K562 (cell line): ENCODE results near the gene KLHL24. TPM values are rescaled to one million over a fixed set of nuclear protein-coding genes. Genes with fewer than 3 reads are reported as not detected.

Experiments used
- HMBOX1 ChIP-seq: sonication (generic); IDR thresholded peaks from 2 replicates; pipeline ENCODE4 v1.6.1; 2016
- PCBP1 ChIP-seq: fragments of 200-400 bp; formaldehyde crosslinking; IDR thresholded peaks from 2 replicates; pipeline ENCODE4 v1.6.1; 2018; ENCODE audit warnings: mild to moderate bottlenecking, low read depth, low read length; ENCODE audit not compliant: poor library complexity, severe bottlenecking
- POLR2AphosphoS5 ChIP-seq: IDR thresholded peaks from 2 replicates; pipeline ENCODE4 v1.6.1; 2011; ENCODE audit warnings: mild to moderate bottlenecking, low read depth, low read length, moderate library complexity; ENCODE audit not compliant: control insufficient read depth, insufficient read depth
- ZNF436 ChIP-seq: fragments of 250-450, 450-650 bp; sonication (Bioruptor Pico); formaldehyde crosslinking; IDR thresholded peaks from 2 replicates; pipeline ENCODE4 v1.7.0; 2020; ENCODE audit warnings: mild to moderate bottlenecking
- ZNF583 ChIP-seq: fragments of 250-450 bp; sonication (Bioruptor Pico); IDR thresholded peaks from 2 replicates; pipeline ENCODE4 v1.4.0; 2020
- polyA plus RNA-seq, 8 experiments: library from polyadenylated mRNA; depleted of rRNA in 4 of 8; stranded (reverse) in 5 of 8; unstranded in 3 of 8; fragments of >200 nt; fragmentation: Nextera tagmentation in 2 of 8; fragmentation: Illumina TruSeq in 1 of 8; extraction: Ambion mirVana in 2 of 8; extraction: Trizol in 1 of 8; gene quantifications; 2 replicates each; pipeline versions ENCODE4 v1.2.1 to v1.2.3, GENCODE V29; 2011 to 2014; ENCODE audit warnings: inconsistent platforms in 1 of 8, missing spikeins in 1 of 8
- total RNA-seq, 7 experiments: library from RNA; depleted of rRNA in 6 of 7; stranded (reverse); fragments of >200 nt in 6 of 7; fragmentation: Illumina TruSeq in 2 of 7; extraction: Trizol in 2 of 7; gene quantifications; 2 replicates each; pipeline versions ENCODE4 v1.2.1 to v1.2.3, GENCODE V29; 2011 to 2021; ENCODE audit warnings: low replicate concordance in 1 of 7
- TF ChIP-seq, protein P1 (sequence below): fragments of 450-650 bp; IDR thresholded peaks from 2 replicates; pipeline ENCODE4 v1.6.1; 2017; ENCODE audit warnings: antibody characterized with exemption, mild to moderate bottlenecking
- TF ChIP-seq, protein P2 (sequence below): sonication (generic); formaldehyde crosslinking; IDR thresholded peaks from 2 replicates; pipeline ENCODE4 v1.8.0; 2022; ENCODE audit warnings: mild to moderate bottlenecking, missing genetic modification reagents
- TF ChIP-seq, protein P3 (sequence below), 2 experiments: fragments of 450-650 bp; IDR thresholded peaks; 2 replicates each; pipeline ENCODE4 v1.6.1; 2018; ENCODE audit warnings: mild to moderate bottlenecking in 2 of 2, low read depth in 1 of 2; ENCODE audit not compliant: partially characterized antibody in 2 of 2

The KLHL24 gene
- total and polyA plus RNA-seq, 9 of the 15 experiments (the other 6 are each of a cell fraction or from before 2014, with no cell fraction given), result 3.3 to 21.2 (median 14.2) TPM

- TF ChIP-seq, protein P1, sequence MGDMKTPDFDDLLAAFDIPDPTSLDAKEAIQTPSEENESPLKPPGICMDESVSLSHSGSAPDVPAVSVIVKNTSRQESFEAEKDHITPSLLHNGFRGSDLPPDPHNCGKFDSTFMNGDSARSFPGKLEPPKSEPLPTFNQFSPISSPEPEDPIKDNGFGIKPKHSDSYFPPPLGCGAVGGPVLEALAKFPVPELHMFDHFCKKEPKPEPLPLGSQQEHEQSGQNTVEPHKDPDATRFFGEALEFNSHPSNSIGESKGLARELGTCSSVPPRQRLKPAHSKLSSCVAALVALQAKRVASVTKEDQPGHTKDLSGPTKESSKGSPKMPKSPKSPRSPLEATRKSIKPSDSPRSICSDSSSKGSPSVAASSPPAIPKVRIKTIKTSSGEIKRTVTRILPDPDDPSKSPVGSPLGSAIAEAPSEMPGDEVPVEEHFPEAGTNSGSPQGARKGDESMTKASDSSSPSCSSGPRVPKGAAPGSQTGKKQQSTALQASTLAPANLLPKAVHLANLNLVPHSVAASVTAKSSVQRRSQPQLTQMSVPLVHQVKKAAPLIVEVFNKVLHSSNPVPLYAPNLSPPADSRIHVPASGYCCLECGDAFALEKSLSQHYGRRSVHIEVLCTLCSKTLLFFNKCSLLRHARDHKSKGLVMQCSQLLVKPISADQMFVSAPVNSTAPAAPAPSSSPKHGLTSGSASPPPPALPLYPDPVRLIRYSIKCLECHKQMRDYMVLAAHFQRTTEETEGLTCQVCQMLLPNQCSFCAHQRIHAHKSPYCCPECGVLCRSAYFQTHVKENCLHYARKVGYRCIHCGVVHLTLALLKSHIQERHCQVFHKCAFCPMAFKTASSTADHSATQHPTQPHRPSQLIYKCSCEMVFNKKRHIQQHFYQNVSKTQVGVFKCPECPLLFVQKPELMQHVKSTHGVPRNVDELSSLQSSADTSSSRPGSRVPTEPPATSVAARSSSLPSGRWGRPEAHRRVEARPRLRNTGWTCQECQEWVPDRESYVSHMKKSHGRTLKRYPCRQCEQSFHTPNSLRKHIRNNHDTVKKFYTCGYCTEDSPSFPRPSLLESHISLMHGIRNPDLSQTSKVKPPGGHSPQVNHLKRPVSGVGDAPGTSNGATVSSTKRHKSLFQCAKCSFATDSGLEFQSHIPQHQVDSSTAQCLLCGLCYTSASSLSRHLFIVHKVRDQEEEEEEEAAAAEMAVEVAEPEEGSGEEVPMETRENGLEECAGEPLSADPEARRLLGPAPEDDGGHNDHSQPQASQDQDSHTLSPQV, result peak; percentile 67; the same call in 1 of the 2 replicates
- TF ChIP-seq PCBP1 (peak; percentile 70), POLR2AphosphoS5 (peak; percentile 66; the same call in 1 of the 2 replicates), ZNF436 (CRISPR knock-in tag) (no peak), HMBOX1 (0 out of 2 replicates have a peak, but pooled peaks have one; percentile 9), ZNF583 (CRISPR knock-in tag) (0 out of 2 replicates have a peak, but pooled peaks have one; percentile 49)
- TF ChIP-seq, protein P2, sequence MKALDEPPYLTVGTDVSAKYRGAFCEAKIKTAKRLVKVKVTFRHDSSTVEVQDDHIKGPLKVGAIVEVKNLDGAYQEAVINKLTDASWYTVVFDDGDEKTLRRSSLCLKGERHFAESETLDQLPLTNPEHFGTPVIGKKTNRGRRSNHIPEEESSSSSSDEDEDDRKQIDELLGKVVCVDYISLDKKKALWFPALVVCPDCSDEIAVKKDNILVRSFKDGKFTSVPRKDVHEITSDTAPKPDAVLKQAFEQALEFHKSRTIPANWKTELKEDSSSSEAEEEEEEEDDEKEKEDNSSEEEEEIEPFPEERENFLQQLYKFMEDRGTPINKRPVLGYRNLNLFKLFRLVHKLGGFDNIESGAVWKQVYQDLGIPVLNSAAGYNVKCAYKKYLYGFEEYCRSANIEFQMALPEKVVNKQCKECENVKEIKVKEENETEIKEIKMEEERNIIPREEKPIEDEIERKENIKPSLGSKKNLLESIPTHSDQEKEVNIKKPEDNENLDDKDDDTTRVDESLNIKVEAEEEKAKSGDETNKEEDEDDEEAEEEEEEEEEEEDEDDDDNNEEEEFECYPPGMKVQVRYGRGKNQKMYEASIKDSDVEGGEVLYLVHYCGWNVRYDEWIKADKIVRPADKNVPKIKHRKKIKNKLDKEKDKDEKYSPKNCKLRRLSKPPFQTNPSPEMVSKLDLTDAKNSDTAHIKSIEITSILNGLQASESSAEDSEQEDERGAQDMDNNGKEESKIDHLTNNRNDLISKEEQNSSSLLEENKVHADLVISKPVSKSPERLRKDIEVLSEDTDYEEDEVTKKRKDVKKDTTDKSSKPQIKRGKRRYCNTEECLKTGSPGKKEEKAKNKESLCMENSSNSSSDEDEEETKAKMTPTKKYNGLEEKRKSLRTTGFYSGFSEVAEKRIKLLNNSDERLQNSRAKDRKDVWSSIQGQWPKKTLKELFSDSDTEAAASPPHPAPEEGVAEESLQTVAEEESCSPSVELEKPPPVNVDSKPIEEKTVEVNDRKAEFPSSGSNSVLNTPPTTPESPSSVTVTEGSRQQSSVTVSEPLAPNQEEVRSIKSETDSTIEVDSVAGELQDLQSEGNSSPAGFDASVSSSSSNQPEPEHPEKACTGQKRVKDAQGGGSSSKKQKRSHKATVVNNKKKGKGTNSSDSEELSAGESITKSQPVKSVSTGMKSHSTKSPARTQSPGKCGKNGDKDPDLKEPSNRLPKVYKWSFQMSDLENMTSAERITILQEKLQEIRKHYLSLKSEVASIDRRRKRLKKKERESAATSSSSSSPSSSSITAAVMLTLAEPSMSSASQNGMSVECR (CRISPR knock-in tag), result 0 out of 2 replicates have a peak, but pooled peaks have one; percentile 23
- TF ChIP-seq, protein P3, sequence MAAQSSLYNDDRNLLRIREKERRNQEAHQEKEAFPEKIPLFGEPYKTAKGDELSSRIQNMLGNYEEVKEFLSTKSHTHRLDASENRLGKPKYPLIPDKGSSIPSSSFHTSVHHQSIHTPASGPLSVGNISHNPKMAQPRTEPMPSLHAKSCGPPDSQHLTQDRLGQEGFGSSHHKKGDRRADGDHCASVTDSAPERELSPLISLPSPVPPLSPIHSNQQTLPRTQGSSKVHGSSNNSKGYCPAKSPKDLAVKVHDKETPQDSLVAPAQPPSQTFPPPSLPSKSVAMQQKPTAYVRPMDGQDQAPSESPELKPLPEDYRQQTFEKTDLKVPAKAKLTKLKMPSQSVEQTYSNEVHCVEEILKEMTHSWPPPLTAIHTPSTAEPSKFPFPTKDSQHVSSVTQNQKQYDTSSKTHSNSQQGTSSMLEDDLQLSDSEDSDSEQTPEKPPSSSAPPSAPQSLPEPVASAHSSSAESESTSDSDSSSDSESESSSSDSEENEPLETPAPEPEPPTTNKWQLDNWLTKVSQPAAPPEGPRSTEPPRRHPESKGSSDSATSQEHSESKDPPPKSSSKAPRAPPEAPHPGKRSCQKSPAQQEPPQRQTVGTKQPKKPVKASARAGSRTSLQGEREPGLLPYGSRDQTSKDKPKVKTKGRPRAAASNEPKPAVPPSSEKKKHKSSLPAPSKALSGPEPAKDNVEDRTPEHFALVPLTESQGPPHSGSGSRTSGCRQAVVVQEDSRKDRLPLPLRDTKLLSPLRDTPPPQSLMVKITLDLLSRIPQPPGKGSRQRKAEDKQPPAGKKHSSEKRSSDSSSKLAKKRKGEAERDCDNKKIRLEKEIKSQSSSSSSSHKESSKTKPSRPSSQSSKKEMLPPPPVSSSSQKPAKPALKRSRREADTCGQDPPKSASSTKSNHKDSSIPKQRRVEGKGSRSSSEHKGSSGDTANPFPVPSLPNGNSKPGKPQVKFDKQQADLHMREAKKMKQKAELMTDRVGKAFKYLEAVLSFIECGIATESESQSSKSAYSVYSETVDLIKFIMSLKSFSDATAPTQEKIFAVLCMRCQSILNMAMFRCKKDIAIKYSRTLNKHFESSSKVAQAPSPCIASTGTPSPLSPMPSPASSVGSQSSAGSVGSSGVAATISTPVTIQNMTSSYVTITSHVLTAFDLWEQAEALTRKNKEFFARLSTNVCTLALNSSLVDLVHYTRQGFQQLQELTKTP (IDR thresholded peaks at IDR 0.05; ENCODE audit: low read depth in 1 of 2, partially characterized antibody in 2 of 2), result no peak
These were observed 1.0 kb downstream of the KLHL24 start (continued) for GRCh38 chr3:183636221-183637105.
